NCI-H2196 treated with DMSO at 0.1 percent for 48 hours (cell line): Measurements from ENCODE around the gene ZNF497.
"Not testable (repeated sequence)": the region's sequence is repeated elsewhere in the genome, so short reads cannot be mapped to it uniquely, and the experiment has no call there.

Experiments used
- DNase-seq: peaks from one replicate; lab custom pipeline; 2025; ENCODE audit not compliant: unreplicated experiment; lab: John Stamatoyannopoulos, UW

ZNF497 gene

DNA sequence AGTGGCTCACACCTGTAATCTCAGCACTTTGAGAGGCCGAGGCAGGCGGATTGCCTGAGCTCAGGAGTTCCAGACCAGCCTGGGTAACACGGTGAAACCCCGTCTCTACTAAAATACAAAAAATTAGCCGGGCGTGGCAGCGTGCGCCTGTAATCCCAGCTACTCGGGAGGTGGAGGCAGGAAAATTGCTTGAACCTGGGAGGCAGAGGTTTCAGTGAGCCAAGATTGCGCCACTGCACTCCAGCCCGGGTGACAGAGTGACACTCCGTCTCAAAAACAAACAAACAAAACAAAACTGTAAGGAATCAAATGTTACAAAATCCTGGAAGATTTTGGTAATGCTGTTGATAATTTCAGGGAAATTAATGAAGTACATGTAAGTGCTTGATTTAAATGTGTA lies 14.5 kb downstream of the ZNF497 start:
- not testable (repeated sequence) for DNase-seq

- DNase-seq, result peak; percentile 24
Measured at GRCh38 chr19:58346961-58347929, 15.3 kb downstream of the ZNF497 start.

GRCh38 chr19:58345558-58345957 lies 17.0 kb downstream of the ZNF497 start:
- no peak for DNase-seq

DNA sequence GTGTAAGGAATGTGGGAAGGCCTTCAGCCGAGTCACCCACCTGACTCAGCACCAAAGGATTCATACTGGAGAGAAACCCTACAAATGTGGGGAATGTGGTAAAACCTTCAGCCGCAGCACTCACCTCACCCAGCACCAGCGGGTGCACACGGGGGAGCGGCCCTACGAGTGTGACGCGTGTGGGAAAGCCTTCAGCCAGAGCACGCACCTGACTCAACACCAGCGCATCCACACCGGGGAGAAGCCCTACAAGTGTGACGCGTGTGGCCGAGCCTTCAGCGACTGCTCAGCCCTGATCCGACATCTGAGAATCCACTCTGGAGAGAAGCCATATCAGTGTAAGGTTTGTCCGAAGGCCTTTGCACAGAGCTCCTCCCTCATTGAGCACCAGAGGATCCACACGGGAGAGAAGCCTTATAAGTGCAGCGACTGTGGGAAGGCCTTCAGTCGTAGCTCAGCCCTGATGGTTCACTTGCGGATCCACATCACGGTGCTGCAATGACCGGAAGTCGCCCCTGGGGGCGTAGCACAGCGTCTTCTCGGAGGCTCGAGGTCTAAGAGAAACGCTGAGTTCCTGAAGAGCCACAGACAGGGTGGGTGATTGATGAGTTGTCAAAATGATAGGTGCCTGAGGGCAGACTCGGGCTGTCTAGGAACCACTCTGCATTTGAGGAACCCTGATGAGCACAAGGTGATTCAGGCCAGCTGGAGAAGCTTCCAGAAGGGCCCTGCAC lies 23.6 kb downstream of the ZNF497 start:
- no peak for DNase-seq

DNA sequence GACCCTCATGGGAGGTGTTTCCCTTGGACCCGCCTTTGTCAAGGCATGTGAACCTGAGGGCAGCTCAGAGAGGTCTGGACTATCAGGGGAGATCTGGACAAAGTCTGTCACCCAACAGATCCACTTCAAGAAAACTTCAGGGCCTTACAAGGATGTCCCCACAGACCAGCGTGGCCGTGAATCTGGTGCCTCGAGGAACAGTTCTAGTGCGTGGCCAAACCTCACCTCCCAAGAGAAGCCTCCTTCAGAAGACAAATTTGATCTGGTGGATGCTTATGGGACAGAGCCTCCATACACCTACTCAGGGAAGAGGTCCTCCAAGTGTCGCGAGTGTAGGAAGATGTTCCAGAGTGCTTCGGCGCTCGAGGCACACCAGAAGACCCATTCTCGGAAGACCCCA lies 24.2 kb downstream of the ZNF497 start:
- no peak for DNase-seq

GRCh38 chr19:58336820-58337219 lies 25.7 kb downstream of the ZNF497 start:
- DNase-seq, result no peak

DNA sequence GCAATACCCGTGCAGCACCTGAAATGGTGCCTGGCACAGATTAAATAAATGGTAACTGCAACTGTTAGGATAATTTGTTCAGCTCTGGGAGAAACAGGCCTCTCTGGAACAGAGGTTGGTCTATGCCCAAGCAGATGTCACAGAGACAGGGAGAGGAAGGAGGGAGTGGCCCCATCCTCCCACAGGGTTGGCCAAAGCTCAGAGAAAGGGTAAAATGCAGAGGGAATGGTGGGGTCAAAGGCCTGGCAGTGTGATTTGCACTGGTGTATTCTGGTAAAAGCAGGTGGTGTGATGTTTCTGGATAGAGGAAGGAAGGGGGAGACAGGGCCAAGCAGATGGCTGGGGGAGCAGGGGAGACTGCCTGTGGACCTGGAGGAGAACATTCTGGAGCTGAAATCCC lies 26.3 kb downstream of the ZNF497 start:
- DNase-seq, result no peak

DNA sequence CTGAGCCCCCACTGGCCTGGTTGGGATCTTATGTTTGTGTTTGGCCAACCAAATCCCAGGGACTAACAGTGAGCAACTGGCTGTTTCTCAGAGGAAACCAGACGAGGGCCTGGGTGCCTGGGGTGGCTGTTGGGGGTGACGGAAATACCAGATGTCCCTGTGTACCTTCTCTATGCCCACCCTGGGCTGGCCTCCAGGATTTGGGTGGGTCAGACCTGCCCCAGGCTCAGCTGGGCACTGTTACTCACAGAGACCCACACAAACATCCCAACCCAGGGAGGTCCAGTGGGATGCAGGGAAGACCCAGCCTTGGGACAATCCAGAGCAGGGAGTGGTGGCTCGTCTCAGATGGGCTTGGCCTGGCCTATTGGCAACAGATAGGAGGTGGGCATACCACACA lies 26.9 kb downstream of the ZNF497 start:
- DNase-seq, result no peak

DNA sequence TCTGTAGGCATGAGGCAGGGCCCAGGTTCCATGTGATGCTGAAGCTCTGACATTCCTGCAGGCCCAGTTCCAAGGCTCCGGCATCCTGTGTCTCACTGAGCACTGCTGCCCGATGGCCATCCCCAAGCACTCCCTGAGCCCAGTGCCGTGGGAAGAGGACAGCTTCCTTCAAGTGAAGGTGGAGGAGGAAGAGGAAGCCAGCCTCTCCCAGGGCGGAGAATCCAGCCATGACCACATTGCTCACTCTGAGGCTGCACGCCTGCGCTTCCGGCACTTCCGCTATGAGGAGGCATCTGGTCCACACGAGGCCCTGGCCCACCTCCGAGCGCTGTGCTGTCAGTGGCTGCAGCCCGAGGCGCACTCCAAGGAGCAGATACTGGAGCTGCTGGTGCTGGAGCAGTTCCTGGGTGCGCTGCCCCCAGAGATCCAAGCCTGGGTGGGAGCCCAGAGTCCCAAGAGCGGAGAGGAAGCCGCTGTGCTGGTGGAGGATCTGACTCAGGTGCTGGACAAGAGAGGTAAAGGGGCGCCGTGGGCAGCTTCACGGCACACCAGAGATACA lies 27.8 kb downstream of the ZNF497 start:
- no peak for DNase-seq

- DNase-seq, result no peak
Measured at GRCh38 chr19:58332697-58333096, 29.9 kb downstream of the ZNF497 start.

DNA sequence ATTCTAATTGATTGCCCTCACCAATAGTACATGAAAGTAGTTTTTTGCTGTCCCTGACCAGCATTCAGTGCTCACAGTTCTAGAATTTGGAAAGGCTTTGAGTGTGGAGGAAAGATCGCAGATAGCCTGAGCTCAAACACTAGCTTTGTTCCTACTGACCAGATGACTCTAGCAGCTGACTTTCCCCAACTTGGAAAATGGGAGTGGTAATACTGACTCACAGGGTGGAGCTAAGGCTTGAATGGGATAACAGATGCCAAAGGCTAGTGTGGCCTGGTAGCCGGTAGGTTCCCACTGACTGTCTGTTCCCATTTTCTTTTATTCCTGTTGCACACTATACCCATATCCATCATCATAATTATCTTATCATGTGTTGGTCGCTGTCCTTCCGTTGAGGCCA lies 32.1 kb downstream of the ZNF497 start:
- no peak for DNase-seq

DNA sequence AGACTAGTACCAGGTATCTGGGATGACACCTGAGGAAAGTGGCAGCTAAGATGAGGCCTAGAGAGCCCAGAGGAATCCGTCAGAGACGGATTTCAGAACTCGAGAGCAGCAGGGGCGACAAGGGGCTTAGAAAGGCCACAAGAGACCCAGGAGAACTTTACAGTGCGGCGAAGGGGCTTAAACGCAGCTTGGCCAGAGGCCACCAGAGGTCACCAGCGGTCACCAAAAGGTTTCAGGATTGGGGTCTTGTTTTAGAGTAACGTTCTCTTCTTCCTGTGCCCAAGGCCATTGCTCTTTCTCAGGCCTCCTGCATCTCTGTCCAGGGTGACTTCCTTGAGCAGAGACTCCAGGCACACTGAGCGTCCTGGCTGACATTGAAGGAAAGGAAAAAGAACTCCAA lies 33.6 kb downstream of the ZNF497 start:
- no peak for DNase-seq

- peak; percentile 86 for DNase-seq
Measured at GRCh38 chr19:58326914-58327726, 35.4 kb downstream of the ZNF497 start, which contains the start of gene ZSCAN22. Gene ZSCAN22 (plus strand): TSS chr19:58326994. CDS start chr19:58334803, 7,809 bp downstream.

- DNase-seq, result no peak
Measured at GRCh38 chr19:58326501-58326913, 36.0 kb downstream of the ZNF497 start.

- no peak for DNase-seq
Measured at GRCh38 chr19:58325311-58326022, 37.1 kb downstream of the ZNF497 start.

GRCh38 chr19:58319241-58319640 lies 43.3 kb downstream of the ZNF497 start:
- no peak for DNase-seq

DNA sequence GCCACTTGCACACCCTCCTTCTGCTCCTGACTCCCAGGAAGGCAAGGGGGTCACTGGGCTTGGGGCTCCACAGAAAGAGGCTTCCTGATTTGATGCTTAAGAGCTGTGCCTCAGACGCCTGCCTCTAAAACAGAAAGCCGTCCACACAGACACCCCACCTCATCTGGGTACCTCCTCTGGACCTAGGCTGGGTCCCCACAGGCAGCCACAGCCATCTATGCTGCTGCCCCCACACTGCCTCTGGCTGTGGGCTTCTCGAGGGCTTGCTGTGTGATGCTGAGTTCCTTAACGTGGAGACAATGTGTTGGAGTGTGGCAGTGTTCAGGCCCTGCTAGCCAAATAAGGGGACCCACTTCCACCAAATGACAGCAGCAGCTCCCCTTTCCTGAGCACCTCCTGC lies 44.3 kb downstream of the ZNF497 start:
- DNase-seq, result no peak

DNA sequence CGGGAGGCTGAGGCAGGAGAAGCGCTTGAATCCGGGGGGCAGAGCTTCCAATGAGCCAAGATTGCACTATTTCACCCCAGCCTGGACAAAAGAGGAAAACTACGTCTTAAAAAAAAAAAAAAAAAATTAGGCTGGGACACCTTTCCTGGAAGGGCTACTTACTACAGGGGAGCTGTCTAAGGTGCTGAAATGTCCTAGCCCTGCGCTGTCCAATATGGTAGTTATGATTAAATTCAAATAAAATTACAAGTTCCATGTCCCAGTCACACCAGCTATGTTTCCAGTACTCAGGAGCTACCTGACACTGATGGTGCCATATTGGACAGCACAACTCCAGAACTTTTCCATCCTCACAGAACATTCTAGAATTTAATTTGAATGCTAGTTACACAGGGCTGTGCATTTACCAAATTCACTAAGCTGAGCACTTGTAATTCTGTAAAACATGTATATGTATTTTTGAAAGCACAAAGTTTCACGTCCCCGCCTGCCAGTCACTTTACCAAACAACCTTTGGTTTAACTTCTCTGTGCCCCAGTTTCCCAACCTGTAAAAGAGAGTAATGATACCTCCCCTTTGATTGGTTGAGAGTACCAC lies 45.0 kb downstream of the ZNF497 start:
- no peak for DNase-seq

DNA sequence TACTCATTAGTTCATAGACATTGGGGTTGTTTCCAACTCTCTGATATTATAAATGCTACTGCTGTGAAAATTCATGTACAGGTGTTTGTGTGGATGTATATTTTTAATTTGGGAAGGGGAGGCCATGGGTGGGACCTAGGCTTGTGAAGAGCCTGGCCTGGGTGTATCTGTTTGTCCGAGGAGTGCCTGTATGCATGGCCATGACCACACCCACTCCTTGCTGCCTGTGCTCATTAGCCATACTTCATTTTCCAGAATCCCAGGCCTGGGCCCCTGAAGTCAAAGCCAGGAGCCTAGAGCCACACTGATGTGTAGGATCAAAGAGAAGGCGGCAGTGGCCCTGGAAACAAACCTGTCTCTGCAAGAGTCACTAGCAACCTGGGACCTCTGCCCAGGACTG lies 47.0 kb downstream of the ZNF497 start:
- DNase-seq, result no peak

- no peak for DNase-seq
Measured at GRCh38 chr19:58311345-58311865, 51.1 kb downstream of the ZNF497 start.
